ENCODE data around the gene PTDSS2.

PTDSS2 gene

GRCh38 chr11:538431-539051, 88.5 kb downstream of the PTDSS2 start:
- in situ Hi-C loops (cut with MboI; ENCODE audit: low pct_unique_long_range_greater_than_20kb, low sequenced_read_pairs, unreplicated experiment): no loop called here
- no peak for DNase-seq (ENCODE audit: low spot score)
- no peak for TF ChIP-seq CTCF (IDR thresholded peaks at IDR 0.05; ENCODE audit: extremely low read depth, insufficient read depth, missing control alignments)

GRCh38 chr11:539971-540481, 89.9 kb downstream of the PTDSS2 start:
- no peak for DNase-seq (ENCODE audit: low spot score)
- TF ChIP-seq CTCF (IDR thresholded peaks at IDR 0.05; ENCODE audit: extremely low read depth, insufficient read depth, missing control alignments): no peak
- in situ Hi-C loops (cut with MboI; ENCODE audit: low pct_unique_long_range_greater_than_20kb, low sequenced_read_pairs, unreplicated experiment): no loop called here

Measured in GM13977 (cell line).